ENCODE results near the gene DPF3. TPM values are rescaled to one million over a fixed set of nuclear protein-coding genes. Genes with fewer than 3 reads are reported as not detected.

Gene DPF3
- total RNA-seq, 1 experiment from 2014 or later = 0.31 TPM

DNA sequence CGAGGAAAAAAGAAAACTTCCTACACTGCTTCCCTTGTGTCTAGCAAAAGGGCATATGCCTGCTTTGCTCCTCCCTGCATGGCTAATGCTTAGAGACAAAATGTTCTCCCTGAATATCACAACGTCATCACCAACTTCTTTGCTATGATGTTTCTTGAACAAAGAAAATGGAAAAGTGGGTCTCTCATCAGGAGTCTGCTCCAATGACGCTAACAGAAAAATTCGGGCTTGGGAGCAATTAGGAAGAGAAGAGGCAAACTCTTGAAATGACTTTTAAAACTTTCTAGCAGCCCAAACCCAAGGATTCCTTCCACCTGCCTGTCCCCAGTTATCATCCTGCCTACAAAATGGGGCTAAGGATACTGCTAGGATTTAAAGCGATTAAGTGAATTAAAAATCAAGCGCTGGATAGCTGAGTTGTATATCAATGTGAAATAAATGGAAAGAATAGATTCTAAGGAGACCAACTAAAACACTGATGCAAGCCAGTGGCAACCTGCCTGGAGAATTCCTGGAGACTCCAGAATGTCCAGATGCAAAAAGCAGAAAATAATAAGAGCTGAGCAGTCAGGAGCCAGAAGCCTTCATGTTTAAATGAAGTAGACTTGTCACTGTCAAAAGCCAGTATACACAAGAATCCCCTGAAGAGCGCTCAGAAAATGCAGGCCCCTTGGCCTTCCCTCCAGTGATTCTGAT is 183.8 kb downstream of the DPF3 start:
- no peak overlapping the region for H3K4me3 Mint-ChIP-seq
- H3K36me3 Mint-ChIP-seq = no peaks in the 10 kb centered on the region
- H3K27ac Mint-ChIP-seq = no peak overlapping the region
- ATAC-seq = no peak
- TF ChIP-seq, protein P1, sequence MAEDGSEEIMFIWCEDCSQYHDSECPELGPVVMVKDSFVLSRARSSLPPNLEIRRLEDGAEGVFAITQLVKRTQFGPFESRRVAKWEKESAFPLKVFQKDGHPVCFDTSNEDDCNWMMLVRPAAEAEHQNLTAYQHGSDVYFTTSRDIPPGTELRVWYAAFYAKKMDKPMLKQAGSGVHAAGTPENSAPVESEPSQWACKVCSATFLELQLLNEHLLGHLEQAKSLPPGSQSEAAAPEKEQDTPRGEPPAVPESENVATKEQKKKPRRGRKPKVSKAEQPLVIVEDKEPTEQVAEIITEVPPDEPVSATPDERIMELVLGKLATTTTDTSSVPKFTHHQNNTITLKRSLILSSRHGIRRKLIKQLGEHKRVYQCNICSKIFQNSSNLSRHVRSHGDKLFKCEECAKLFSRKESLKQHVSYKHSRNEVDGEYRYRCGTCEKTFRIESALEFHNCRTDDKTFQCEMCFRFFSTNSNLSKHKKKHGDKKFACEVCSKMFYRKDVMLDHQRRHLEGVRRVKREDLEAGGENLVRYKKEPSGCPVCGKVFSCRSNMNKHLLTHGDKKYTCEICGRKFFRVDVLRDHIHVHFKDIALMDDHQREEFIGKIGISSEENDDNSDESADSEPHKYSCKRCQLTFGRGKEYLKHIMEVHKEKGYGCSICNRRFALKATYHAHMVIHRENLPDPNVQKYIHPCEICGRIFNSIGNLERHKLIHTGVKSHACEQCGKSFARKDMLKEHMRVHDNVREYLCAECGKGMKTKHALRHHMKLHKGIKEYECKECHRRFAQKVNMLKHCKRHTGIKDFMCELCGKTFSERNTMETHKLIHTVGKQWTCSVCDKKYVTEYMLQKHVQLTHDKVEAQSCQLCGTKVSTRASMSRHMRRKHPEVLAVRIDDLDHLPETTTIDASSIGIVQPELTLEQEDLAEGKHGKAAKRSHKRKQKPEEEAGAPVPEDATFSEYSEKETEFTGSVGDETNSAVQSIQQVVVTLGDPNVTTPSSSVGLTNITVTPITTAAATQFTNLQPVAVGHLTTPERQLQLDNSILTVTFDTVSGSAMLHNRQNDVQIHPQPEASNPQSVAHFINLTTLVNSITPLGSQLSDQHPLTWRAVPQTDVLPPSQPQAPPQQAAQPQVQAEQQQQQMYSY (CRISPR knock-in tag; IDR thresholded peaks at IDR 0.05) = no peak
- TF ChIP-seq, protein P2, sequence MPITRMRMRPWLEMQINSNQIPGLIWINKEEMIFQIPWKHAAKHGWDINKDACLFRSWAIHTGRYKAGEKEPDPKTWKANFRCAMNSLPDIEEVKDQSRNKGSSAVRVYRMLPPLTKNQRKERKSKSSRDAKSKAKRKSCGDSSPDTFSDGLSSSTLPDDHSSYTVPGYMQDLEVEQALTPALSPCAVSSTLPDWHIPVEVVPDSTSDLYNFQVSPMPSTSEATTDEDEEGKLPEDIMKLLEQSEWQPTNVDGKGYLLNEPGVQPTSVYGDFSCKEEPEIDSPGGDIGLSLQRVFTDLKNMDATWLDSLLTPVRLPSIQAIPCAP (CRISPR knock-in tag; IDR thresholded peaks at IDR 0.05) = no peak
- TF ChIP-seq, protein P3, sequence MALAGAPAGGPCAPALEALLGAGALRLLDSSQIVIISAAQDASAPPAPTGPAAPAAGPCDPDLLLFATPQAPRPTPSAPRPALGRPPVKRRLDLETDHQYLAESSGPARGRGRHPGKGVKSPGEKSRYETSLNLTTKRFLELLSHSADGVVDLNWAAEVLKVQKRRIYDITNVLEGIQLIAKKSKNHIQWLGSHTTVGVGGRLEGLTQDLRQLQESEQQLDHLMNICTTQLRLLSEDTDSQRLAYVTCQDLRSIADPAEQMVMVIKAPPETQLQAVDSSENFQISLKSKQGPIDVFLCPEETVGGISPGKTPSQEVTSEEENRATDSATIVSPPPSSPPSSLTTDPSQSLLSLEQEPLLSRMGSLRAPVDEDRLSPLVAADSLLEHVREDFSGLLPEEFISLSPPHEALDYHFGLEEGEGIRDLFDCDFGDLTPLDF (CRISPR knock-in tag; IDR thresholded peaks at IDR 0.05) = no peak
- TF ChIP-seq SP1 (CRISPR knock-in tag; conservative IDR thresholded peaks at IDR 0.05) (no peak), ESRRA (CRISPR knock-in tag; IDR thresholded peaks at IDR 0.05; ENCODE audit: borderline replicate concordance) (no peak), ZBTB21 (CRISPR knock-in tag; IDR thresholded peaks at IDR 0.05; ENCODE audit: borderline replicate concordance) (no peak), MXD4 (CRISPR knock-in tag; IDR thresholded peaks at IDR 0.05; ENCODE audit: borderline replicate concordance) (no peak), NR2C2 (CRISPR knock-in tag; IDR thresholded peaks at IDR 0.05) (no peak), JUN (CRISPR knock-in tag; IDR thresholded peaks at IDR 0.05) (no peak), NFE2L1 (CRISPR knock-in tag; IDR thresholded peaks at IDR 0.05) (no peak), ZNF232 (CRISPR knock-in tag; IDR thresholded peaks at IDR 0.05) (no peak), STAT6 (CRISPR knock-in tag; conservative IDR thresholded peaks at IDR 0.05; ENCODE audit: low read depth) (no peak), GRHL2 (CRISPR knock-in tag; IDR thresholded peaks at IDR 0.05; ENCODE audit: insufficient replicate concordance, severe bottlenecking) (no peak), USF2 (CRISPR knock-in tag; IDR thresholded peaks at IDR 0.05) (no peak), MLX (CRISPR knock-in tag; IDR thresholded peaks at IDR 0.05) (no peak)
- TF ChIP-seq, protein P4, sequence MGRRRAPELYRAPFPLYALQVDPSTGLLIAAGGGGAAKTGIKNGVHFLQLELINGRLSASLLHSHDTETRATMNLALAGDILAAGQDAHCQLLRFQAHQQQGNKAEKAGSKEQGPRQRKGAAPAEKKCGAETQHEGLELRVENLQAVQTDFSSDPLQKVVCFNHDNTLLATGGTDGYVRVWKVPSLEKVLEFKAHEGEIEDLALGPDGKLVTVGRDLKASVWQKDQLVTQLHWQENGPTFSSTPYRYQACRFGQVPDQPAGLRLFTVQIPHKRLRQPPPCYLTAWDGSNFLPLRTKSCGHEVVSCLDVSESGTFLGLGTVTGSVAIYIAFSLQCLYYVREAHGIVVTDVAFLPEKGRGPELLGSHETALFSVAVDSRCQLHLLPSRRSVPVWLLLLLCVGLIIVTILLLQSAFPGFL (CRISPR knock-in tag; IDR thresholded peaks at IDR 0.05; ENCODE audit: borderline replicate concordance) = no peak
- ChIA-PET POLR2A (no interaction called here), CTCF (no interaction called here)
- H3K27me3 Mint-ChIP-seq (ENCODE audit: low read depth) = no peaks in the 10 kb centered on the region
- H3K4me1 Mint-ChIP-seq = peaks cover 8% of the 10 kb centered on the region; the same call in 1 of the 2 replicates
- H3K9me3 Mint-ChIP-seq = peaks cover 7% of the 10 kb centered on the region
- no peak for DNase-seq (ENCODE audit: low spot score)
